22Rv1 (cell line): ENCODE results near the gene ACP5.

Experiments
- ZFX ChIP-seq: fragments of 450-650 bp; IDR thresholded peaks from 2 replicates; pipeline ENCODE4 v1.6.1; 2017; ENCODE audit warnings: antibody characterized with exemption, borderline replicate concordance
- TF ChIP-seq, protein P1 (sequence below): fragments of 450-650 bp; IDR thresholded peaks from 2 replicates; pipeline ENCODE4 v1.5.1; 2017; ENCODE audit warnings: mild to moderate bottlenecking

GRCh38 chr19:11612816-11613511 lies 35.5 kb upstream of the ACP5 start:
- TF ChIP-seq, protein P1, sequence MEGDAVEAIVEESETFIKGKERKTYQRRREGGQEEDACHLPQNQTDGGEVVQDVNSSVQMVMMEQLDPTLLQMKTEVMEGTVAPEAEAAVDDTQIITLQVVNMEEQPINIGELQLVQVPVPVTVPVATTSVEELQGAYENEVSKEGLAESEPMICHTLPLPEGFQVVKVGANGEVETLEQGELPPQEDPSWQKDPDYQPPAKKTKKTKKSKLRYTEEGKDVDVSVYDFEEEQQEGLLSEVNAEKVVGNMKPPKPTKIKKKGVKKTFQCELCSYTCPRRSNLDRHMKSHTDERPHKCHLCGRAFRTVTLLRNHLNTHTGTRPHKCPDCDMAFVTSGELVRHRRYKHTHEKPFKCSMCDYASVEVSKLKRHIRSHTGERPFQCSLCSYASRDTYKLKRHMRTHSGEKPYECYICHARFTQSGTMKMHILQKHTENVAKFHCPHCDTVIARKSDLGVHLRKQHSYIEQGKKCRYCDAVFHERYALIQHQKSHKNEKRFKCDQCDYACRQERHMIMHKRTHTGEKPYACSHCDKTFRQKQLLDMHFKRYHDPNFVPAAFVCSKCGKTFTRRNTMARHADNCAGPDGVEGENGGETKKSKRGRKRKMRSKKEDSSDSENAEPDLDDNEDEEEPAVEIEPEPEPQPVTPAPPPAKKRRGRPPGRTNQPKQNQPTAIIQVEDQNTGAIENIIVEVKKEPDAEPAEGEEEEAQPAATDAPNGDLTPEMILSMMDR, result no peak
- TF ChIP-seq ZFX, result no peak
